Neural cell (in vitro differentiated cells): Measurements from ENCODE around the gene ROM1. TPM values are rescaled to one million over a fixed set of nuclear protein-coding genes. Genes with fewer than 3 reads are reported as not detected.

Source experiments
- H2AFZ ChIP-seq: fragments of 200-600, 300-800 bp; sonication (generic), shearing (Covaris generic); 2 replicates; pipeline ENCODE4 v1.6.0; 2014; ENCODE audit warnings: low read depth, mild to moderate bottlenecking, antibody characterized with exemption, low read length, moderate library complexity
- H3F3A ChIP-seq: fragments of 200-600 bp; shearing (Covaris generic); 2 replicates; pipeline ENCODE4 v1.6.1; 2016; ENCODE audit warnings: mild to moderate bottlenecking, moderate library complexity, mixed read lengths, antibody characterized with exemption, low read length; ENCODE audit not compliant: insufficient read depth, poor library complexity, severe bottlenecking
- H3K27ac ChIP-seq: fragments of 200-600, 300-800 bp; sonication (generic), shearing (Covaris generic); 2 replicates; pipeline ENCODE4 v1.5.1; 2014; ENCODE audit warnings: mild to moderate bottlenecking, low read length, moderate library complexity
- H3K27me3 ChIP-seq: fragments of 300-800, 200-600 bp; sonication (generic), shearing (Covaris generic); 2 replicates; pipeline ENCODE4 v1.6.0; 2014; ENCODE audit warnings: mild to moderate bottlenecking, low read depth, low read length, moderate library complexity; ENCODE audit not compliant: insufficient read depth
- H3K36me3 ChIP-seq: fragments of 300-800, 200-600 bp; sonication (generic), shearing (Covaris generic); 2 replicates; pipeline ENCODE4 v1.5.1; 2014; ENCODE audit warnings: mild to moderate bottlenecking, antibody characterized with exemption, low read length, moderate library complexity; ENCODE audit not compliant: insufficient read depth
- H3K4me2 ChIP-seq: fragments of 300-800, 200-600 bp; sonication (generic), shearing (Covaris generic); 2 replicates; pipeline ENCODE4 v1.6.0; 2014; ENCODE audit warnings: mild to moderate bottlenecking, low read length
- H3K4me3 ChIP-seq: fragments of 300-800, 200-600 bp; sonication (generic), shearing (Covaris generic); 2 replicates; pipeline ENCODE4 v1.5.1; 2014; ENCODE audit warnings: mild to moderate bottlenecking, low read length, moderate library complexity
- H3K79me2 ChIP-seq: fragments of 200-600 bp; shearing (Covaris generic); replicated peaks from 2 replicates; pipeline ENCODE4 v1.6.0; 2014; ENCODE audit warnings: mild to moderate bottlenecking, low read length, moderate library complexity; ENCODE audit not compliant: insufficient read depth
- H3K9ac ChIP-seq: fragments of 300-800, 200-600 bp; sonication (generic), shearing (Covaris generic); 2 replicates; pipeline ENCODE4 v1.6.1; 2016; ENCODE audit warnings: mild to moderate bottlenecking, low read length, mixed read lengths
- H3K9me2 ChIP-seq: fragments of 200-600 bp; shearing (Covaris generic); 2 replicates; pipeline ENCODE4 v1.6.1; 2016; ENCODE audit warnings: mild to moderate bottlenecking, low read length, mixed read lengths; ENCODE audit not compliant: insufficient read depth
- H3K9me3 ChIP-seq: fragments of 200-600, 300-800 bp; sonication (generic), shearing (Covaris generic); 2 replicates; pipeline ENCODE4 v1.6.1; 2016; ENCODE audit warnings: mild to moderate bottlenecking, mixed run types, low read length, moderate library complexity, mixed read lengths
- H4K20me1 ChIP-seq: fragments of 200-600 bp; shearing (Covaris generic); 2 replicates; pipeline ENCODE4 v1.6.1; 2016; ENCODE audit warnings: mild to moderate bottlenecking, mixed run types; ENCODE audit not compliant: insufficient read depth
- EP300 ChIP-seq: fragments of 450-650 bp; conservative IDR thresholded peaks from 2 replicates; pipeline ENCODE4 v1.6.1; 2014; ENCODE audit warnings: antibody characterized with exemption, mild to moderate bottlenecking, moderate library complexity; ENCODE audit not compliant: poor library complexity, severe bottlenecking
- EZH2 ChIP-seq: fragments of 200-600, 300-800 bp; shearing (Covaris generic), sonication (generic); IDR thresholded peaks from 2 replicates; pipeline ENCODE4 v1.6.1; 2014; ENCODE audit warnings: antibody characterized with exemption, low read length, borderline replicate concordance, mild to moderate bottlenecking; ENCODE audit not compliant: insufficient read depth, poor library complexity, severe bottlenecking
- MXI1 ChIP-seq: fragments of 450-650 bp; conservative IDR thresholded peaks from 2 replicates; pipeline ENCODE4 v1.6.1; 2014; ENCODE audit warnings: antibody characterized with exemption, mild to moderate bottlenecking; ENCODE audit not compliant: poor library complexity, severe bottlenecking
- POLR2AphosphoS5 ChIP-seq: IDR thresholded peaks from 2 replicates; pipeline ENCODE4 v1.6.1; 2012
- RAD21 ChIP-seq: fragments of 450-650 bp; conservative IDR thresholded peaks from 2 replicates; pipeline ENCODE4 v1.6.1; 2014; ENCODE audit warnings: antibody characterized with exemption, mild to moderate bottlenecking, moderate library complexity
- SMC3 ChIP-seq: fragments of 450-650 bp; conservative IDR thresholded peaks from 2 replicates; pipeline ENCODE4 v1.6.1; 2014; ENCODE audit warnings: antibody characterized with exemption, mild to moderate bottlenecking, moderate library complexity; ENCODE audit not compliant: poor library complexity
- TAF1 ChIP-seq: IDR thresholded peaks from 2 replicates; pipeline ENCODE4 v1.6.1; 2012; ENCODE audit warnings: low read depth
- polyA plus RNA-seq: library from polyadenylated mRNA; depleted of rRNA; stranded (reverse); fragments of >200 nt; gene quantifications from 2 replicates; pipeline ENCODE4 v1.2.3, GENCODE V29; 2014
- TF ChIP-seq, protein P1 (sequence below): fragments of 450-650 bp; IDR thresholded peaks from 2 replicates; pipeline ENCODE4 v1.5.1; 2014; ENCODE audit warnings: antibody characterized with exemption, mild to moderate bottlenecking, moderate library complexity; ENCODE audit not compliant: poor library complexity, severe bottlenecking
- TF ChIP-seq, protein P2 (sequence below): IDR thresholded peaks from 2 replicates; pipeline ENCODE4 v1.6.1; 2012; ENCODE audit warnings: borderline replicate concordance

ROM1 gene
- polyA plus RNA-seq, 1 donor from 2014 or later = 0.31 TPM

DNA sequence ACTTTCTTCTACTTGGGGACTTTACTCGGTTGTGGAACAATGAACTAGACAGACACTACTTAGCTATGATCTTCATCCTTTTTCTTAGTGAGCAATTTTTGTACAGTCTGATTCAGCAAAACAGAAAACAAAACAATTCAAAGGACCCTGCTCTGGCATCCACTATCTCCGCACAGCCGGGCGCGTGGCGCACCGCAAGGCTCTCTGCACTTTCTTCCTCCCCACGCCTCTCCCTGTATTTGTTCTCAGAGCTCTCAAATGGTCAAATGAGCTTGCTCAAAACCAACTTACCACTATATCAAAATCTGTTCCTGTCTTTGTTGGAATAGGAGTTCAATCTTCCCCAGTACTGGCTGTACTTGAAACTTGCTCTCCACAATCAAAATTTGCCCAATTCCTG is 46.8 kb upstream of the ROM1 start:
- no peaks in the 10 kb centered on the region for H3F3A ChIP-seq
- no peak overlapping the region for H3K27ac ChIP-seq
- TF ChIP-seq EZH2 = no peak
- TF ChIP-seq EP300 = no peak
- TF ChIP-seq POLR2AphosphoS5 = no peak
- TF ChIP-seq SMC3 = no peak
- TF ChIP-seq, protein P1, sequence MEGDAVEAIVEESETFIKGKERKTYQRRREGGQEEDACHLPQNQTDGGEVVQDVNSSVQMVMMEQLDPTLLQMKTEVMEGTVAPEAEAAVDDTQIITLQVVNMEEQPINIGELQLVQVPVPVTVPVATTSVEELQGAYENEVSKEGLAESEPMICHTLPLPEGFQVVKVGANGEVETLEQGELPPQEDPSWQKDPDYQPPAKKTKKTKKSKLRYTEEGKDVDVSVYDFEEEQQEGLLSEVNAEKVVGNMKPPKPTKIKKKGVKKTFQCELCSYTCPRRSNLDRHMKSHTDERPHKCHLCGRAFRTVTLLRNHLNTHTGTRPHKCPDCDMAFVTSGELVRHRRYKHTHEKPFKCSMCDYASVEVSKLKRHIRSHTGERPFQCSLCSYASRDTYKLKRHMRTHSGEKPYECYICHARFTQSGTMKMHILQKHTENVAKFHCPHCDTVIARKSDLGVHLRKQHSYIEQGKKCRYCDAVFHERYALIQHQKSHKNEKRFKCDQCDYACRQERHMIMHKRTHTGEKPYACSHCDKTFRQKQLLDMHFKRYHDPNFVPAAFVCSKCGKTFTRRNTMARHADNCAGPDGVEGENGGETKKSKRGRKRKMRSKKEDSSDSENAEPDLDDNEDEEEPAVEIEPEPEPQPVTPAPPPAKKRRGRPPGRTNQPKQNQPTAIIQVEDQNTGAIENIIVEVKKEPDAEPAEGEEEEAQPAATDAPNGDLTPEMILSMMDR = no peak
- no peak for TF ChIP-seq TAF1
- no peaks in the 10 kb centered on the region for H3K27me3 ChIP-seq
- H3K4me2 ChIP-seq = no peak overlapping the region
- no peak overlapping the region for H3K4me3 ChIP-seq
- no peak overlapping the region for H3K9ac ChIP-seq
- peaks cover 12% of the 10 kb centered on the region for H3K79me2 ChIP-seq
- no peak overlapping the region for H2AFZ ChIP-seq
- H4K20me1 ChIP-seq = no peaks in the 10 kb centered on the region
- no peaks in the 10 kb centered on the region for H3K9me2 ChIP-seq
- peaks cover 4% of the 10 kb centered on the region for H3K36me3 ChIP-seq
- no peaks in the 10 kb centered on the region for H3K9me3 ChIP-seq

DNA sequence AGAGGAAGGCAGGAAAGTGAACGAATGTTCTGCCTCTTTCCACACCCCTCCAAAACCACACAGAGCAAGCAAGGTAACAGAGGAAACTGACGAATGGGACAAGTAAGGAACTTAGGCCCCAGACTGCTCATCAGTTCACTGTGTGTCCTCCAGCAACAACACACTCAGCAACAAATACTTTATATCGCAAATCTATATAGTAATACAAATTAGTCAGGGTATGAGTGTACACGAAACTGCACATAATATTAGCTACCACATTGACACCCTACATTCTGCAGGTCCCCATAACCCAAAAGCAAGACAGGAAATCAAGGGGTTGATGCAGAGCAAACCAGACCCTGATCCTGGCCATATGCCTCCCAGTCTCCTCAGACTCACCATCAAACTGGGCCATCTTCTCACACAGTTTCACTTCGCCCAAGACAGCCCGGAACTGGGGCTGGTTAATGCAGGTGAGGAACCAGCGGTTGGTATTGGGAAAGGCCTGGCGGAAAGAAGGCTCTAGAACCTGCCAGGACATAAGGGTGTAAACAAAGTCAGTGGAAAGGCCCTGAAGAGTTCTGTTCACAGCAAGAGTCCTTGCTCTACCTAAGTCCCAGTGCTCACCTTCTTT is 45.9 kb upstream of the ROM1 start:
- Histone ChIP-seq H2AFZ (no peak overlapping the region), H3K9me2 (no peaks in the 10 kb centered on the region), H3K9me3 (no peaks in the 10 kb centered on the region), H3F3A (no peaks in the 10 kb centered on the region), H3K27me3 (no peaks in the 10 kb centered on the region), H3K4me2 (no peak overlapping the region), H3K36me3 (peaks cover 4% of the 10 kb centered on the region), H3K9ac (no peak overlapping the region), H3K4me3 (no peak overlapping the region), H3K27ac (no peak overlapping the region), H4K20me1 (no peaks in the 10 kb centered on the region), H3K79me2 (peaks cover 21% of the 10 kb centered on the region)
- TF ChIP-seq MXI1 = no peak
- TF ChIP-seq, protein P1 = no peak
- TF ChIP-seq EP300 = no peak
- no peak for TF ChIP-seq SMC3
- TF ChIP-seq EZH2 = no peak
- TF ChIP-seq, protein P2, sequence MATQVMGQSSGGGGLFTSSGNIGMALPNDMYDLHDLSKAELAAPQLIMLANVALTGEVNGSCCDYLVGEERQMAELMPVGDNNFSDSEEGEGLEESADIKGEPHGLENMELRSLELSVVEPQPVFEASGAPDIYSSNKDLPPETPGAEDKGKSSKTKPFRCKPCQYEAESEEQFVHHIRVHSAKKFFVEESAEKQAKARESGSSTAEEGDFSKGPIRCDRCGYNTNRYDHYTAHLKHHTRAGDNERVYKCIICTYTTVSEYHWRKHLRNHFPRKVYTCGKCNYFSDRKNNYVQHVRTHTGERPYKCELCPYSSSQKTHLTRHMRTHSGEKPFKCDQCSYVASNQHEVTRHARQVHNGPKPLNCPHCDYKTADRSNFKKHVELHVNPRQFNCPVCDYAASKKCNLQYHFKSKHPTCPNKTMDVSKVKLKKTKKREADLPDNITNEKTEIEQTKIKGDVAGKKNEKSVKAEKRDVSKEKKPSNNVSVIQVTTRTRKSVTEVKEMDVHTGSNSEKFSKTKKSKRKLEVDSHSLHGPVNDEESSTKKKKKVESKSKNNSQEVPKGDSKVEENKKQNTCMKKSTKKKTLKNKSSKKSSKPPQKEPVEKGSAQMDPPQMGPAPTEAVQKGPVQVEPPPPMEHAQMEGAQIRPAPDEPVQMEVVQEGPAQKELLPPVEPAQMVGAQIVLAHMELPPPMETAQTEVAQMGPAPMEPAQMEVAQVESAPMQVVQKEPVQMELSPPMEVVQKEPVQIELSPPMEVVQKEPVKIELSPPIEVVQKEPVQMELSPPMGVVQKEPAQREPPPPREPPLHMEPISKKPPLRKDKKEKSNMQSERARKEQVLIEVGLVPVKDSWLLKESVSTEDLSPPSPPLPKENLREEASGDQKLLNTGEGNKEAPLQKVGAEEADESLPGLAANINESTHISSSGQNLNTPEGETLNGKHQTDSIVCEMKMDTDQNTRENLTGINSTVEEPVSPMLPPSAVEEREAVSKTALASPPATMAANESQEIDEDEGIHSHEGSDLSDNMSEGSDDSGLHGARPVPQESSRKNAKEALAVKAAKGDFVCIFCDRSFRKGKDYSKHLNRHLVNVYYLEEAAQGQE = no peak
- no peak for TF ChIP-seq RAD21
- no peak for TF ChIP-seq TAF1
